Endothelial cell of hepatic sinusoid (primary cell): ENCODE data around the gene GALR1.

Experiments
- in situ Hi-C: cut with HindIII; loops from 2 replicates; pipeline ENCODE4 v1.10.0; 2017; ENCODE audit warnings: low sequenced_read_pairs

GALR1 gene

DNA sequence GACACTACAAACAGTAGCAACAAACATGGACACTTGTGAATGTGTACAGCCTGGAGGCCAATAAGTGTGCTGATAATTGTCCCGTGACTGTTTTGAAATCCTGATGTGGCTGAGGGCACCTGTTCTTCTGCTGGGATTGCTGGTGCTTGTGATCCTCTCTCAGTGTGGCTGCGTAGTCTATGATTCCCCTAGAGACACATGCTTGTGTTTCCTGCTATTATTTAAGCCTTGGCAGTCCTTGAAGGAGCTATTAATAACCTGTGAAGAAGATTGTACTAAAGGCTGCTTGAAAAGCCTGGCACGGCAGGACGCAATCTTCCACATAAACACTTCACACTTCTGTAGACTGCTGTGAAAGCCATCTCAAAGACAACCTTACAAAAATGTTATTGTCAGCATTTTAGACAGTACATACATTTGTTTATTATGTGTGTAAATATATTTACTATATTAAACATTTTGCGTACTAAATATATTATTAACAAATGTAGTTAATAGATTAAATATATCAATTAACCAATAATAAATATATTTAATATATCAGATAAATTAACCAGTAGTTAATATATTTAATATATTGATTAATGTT, 71.4 kb downstream of the GALR1 start:
- in situ Hi-C loops: no loop called here

DNA sequence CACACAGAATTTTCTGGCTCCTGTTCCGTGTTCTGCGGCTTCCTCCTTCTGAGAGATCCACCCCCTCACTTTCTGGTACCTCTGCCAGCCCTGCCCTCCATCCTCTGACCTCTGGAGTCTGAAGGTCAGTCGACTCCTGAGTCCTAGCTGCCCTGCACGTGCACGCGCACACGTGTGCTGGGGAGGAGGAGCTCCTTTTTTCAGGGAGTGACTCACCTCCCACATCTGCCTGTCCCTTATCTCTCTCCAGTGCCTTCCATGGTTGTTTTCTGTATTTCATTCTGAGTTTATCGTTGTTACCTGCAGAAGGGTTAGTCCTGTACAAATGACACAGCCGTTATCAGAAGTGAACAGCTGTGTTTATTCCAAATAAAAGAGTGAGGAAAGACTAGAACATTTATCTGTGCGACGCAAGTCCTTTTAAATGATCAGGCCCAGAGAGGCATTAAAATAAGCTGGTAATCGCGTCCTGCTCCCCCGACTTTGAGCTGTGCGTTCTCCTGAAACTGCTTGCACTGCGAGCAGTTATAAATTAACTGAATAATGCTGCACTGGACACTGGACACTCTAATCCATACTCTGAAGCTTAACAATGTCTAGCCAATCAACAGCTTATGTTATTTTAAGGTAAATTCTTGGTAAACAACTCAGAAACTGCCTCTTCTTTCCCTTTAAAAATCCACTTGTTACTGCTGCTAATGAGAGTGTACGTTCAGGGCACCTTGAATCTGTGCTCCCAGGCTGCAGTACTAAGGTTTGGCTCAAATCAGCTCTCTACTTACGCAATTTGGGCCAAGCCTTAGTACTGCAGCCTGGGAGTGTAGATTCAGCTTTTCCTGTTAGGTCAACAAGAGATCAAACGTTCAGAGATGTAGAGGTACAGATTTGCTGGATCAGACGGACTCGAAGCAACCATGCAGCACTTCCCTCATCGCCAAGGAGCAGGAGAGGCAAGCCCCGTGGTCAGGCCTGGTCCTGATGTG, 72.5 kb downstream of the GALR1 start:
- in situ Hi-C loops: no loop called here

DNA sequence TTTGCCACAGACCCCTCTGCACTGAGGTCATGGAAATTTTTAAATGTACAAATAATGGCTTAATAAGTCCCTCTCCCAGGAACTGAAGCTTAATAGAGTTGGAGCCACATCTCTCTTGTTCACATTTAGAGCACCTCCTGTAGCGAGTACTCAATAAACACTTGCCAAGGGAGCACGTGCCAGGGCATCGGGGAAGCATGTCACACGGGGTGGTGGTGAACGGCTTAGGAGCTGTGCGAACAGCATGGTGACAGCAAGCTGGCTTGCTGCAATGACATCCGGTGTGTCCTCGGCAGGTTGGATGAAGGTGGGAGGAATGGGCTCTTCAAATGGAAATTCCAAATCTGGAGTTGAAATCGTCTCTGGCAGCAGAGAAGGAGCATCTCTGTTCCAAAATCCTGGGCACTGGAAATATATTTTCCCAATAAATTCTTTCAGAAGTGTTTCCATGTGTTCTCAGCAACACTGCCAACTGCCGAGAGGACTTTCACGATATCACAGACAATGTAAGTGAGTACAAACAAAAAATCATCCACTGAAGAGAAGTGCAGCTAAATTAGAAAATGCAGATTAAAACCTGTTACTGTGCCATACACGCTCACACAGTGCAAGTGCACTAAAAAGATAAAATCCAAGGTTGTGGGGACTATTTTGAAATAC, 74.1 kb downstream of the GALR1 start:
- in situ Hi-C loops: no loop called here
